ENCODE results near the gene CASQ2.
A peak's percentile ranks its signal among the peaks of the same experiment; 100 is the strongest.

Gene CASQ2

DNA sequence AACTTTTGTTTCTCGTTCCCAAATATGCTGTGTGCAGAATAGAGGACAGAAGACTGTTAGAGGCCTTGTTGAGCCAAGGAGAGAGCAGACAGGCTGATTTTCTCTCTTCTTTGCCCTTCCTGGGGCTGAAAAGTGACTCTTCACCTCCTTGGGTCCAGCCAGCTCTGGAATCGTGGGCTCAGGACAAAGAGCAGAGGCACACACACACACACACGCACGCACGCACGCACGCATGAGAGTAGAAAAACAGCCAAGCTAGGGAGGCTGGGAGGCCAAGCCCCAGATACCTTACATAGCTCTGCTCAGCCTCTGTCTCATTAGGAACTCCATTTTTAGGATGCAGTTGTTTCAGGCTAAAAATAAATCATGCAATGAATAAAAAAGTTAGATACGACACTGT, at the start of gene CASQ2:
Gene CASQ2 (minus strand): TSS at position 166 of the 400 bp plus-strand sequence. CDS start 173 bp downstream, outside the sequence.
- no peak for DNase-seq (ENCODE audit: low spot score)

GRCh38 chr1:115815694-115816093, 47.2 kb upstream of the CASQ2 start:
- no peak for DNase-seq (ENCODE audit: low spot score)

- no peak for DNase-seq (ENCODE audit: low spot score)
Observed at GRCh38 chr1:115814685-115815398, 46.3 kb upstream of the CASQ2 start.

GRCh38 chr1:115813727-115814126, 45.2 kb upstream of the CASQ2 start:
- DNase-seq (ENCODE audit: low spot score), result no peak

DNA sequence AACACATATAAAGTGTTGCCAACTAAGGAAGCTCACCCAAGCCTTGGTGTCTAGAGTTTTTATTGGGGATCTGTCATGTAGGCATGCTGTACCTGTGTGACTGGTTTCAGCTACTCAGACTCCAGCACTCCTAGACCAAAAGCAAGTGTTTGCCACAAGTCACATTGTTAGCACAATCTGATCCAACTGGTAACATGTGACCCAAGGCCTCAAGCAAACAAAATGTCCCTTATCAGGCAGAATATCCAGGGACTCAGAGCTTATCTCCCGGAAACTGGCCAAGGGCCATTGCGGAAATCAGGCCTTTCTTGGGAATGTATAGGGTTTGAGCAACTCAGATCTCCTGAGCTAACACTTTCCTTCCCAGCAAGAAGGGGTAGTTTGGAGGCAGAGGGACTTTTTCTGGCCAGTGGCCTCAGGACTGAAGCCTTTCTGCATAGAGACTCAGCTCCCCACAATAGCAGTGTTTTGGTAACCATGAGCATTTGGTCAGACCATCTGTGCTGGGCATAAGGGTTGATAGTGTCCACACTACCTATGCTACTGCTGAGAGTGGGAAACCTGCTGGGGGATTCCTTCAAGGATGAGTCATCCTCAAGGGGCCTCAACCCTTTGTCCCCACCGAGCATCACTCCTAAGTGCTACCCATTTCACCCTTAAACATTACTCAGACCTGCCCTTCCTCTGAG, 42.8 kb upstream of the CASQ2 start:
- DNase-seq (ENCODE audit: low spot score), result peak; percentile 56

GRCh38 chr1:115810609-115811008, 42.1 kb upstream of the CASQ2 start:
- DNase-seq (ENCODE audit: low spot score), result no peak

DNA sequence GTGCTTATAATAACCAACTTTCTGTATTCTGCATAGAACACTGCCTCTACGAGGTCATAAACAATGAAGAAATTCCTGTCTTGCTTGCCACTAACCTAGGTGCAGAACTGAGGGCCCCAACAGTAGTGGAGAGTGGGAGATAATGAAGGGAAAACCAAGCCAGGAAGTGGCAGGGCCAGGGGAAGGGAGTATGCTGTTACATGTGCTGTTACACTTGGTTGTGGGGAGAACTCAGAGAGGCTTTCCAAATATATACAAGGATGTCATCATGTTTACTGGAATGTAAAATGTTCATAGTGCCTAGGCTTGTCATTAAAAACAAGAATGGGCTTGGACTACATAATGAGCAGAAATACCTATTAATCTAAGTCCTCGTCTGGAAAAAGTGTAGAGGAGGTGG, 41.3 kb upstream of the CASQ2 start:
- no peak for DNase-seq (ENCODE audit: low spot score)

- DNase-seq (ENCODE audit: low spot score), result no peak
Observed at GRCh38 chr1:115809076-115809475, 40.6 kb upstream of the CASQ2 start.

DNA sequence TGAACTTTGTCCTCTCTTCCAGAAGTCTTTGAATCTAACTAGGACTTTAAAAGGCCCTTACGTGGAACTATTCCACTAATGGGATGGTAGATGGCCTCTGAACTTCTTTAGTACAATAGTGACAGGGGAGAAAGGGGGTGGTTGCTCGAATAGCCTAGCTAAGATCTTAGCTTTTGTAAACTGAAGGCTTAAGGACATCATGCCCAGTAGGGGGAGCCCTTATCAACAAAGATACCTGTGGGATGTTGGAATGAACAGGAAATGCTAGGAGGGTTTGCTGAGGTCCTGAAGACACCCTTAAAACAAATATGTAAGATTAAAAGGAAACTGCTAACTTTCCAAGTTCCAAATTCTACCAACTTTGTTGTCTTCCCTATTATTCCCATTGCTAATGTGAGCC, 39.2 kb upstream of the CASQ2 start:
- peak; percentile 80 for DNase-seq (ENCODE audit: low spot score)

- no peak for DNase-seq (ENCODE audit: low spot score)
Observed at GRCh38 chr1:115805597-115805996, 37.1 kb upstream of the CASQ2 start.

GRCh38 chr1:115802416-115802815, 33.9 kb upstream of the CASQ2 start:
- DNase-seq (ENCODE audit: low spot score), result no peak

DNA sequence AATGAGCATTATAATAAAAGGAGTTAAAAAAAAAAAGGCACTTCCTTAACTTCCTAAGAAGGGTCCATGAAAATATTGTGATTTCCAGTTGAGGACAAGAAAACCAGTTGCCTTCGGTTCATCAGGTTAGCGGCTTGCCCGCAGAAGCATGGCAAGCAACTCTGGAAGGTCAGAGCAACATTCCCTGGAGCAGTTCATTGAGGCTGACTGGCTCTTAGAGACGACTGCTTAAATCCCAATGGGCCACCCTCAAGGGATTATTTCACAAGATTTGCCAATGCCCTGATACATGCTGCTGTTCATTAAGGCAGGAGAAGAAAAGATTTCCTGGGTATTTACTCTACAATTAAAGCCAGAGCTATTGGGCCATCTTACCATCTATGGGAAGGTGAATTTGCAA, 29.0 kb upstream of the CASQ2 start:
- DNase-seq (ENCODE audit: low spot score), result no peak

DNA sequence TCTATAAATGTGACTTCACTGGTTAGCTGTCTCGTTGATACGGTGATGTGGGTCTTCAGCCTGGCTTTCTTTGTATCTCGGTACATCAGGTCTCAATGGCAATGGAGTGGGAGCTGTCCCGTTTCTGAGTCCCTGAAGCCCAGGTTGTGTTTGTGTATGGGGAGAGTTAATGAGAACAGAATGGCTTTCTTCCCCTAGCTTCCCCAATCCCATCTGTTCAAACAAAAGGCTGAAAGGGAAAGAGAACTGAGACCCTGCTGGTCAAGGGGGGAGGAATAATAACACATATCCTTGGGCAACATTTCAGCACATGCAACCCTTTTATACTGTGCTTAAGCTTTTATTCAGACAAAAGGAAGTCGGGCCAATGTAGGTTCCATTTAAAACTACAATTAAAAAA, 28.4 kb upstream of the CASQ2 start:
- DNase-seq (ENCODE audit: low spot score), result no peak

DNA sequence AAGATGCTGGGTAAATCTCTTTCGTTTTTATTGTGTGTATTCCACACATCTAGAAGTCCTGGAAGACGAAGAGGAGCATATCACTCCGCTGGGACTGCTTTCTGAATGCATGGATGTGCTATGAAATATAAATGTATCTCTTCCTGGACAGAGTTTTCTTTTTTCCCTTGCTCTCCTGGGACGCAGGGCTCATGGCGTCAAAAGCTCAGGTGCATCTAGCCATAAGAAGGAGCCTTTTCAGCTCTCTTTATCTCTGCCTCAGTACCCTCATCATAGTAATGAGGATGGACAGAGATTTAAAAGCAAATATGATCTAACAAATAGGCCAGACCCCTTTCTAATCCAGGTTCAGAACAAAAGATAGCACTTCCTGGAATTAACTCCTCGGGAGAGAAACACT, 27.5 kb upstream of the CASQ2 start:
- DNase-seq (ENCODE audit: low spot score), result no peak

DNA sequence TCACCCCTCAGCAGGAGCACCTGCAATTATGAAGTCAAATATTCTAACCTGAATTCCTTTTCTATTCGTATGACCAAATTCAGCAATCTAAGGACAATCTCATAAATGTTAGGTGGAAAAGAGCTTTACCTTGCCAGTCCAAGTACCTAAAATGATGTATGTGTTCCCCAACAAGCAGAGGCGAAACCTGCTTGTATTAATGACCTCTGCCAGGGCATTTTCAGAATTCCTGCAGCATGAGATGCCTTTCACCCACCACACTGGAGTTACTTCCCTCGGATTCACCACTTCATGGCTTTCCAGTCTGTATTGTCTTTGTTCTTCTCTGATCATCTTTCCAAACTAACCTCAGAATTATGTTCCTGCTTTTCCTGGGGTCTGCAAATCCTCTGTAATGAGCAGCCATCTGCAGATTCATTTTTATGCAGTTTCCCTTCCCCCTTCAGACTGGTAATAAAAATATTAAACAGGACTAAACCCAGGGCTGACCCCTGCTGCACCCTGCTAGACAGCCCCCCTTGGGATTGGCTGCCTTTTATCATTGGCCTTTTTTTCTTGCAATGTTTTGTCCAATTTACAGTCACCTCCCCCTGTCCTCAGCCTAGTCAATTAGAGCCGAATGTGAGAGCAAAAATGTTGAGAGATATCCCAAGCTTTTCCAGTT, 26.6 kb upstream of the CASQ2 start:
- no peak for DNase-seq (ENCODE audit: low spot score)

- no peak for DNase-seq (ENCODE audit: low spot score)
Observed at GRCh38 chr1:115793162-115793561, 24.6 kb upstream of the CASQ2 start.

DNA sequence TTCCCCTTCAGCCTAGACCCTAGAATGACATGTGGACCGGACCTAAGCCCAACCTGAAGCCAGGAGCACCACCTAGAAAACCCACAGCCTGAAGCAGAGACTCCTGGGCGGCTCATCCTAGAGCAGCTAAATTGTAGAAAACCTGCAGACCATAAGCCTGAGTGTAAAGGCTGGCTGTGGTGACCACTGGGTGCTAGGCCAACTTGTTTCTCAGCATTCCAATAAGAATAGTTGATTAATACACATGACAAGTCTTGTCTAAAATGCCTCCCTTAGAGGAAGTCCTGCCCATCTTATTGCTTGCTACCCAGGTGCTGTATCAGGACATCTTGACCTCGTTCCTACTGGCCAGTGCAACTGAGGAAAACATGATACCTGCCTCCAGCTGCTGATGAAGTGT, 23.3 kb upstream of the CASQ2 start:
- no peak for DNase-seq (ENCODE audit: low spot score)

- DNase-seq (ENCODE audit: low spot score), result no peak
Observed at GRCh38 chr1:115790846-115791245, 22.3 kb upstream of the CASQ2 start.

DNA sequence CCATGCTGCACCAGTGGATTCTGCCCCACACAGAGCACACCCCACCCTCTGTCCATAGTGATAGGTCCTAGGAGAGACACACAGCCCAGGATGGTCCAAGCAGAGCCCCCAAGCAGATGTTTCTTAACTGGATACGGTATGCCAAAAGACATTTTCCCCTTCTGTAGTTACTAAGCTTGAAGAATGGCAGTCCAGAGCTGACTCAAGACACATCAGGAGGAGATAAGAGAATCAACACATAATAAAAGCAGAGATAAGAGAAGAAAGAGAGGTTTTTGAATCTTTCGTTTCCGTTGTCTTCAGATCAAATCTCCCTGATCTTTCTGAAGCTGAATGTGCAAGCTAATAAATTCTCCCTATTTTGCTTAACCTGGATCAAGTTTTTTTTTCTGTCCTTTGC, 21.8 kb upstream of the CASQ2 start:
- no peak for DNase-seq (ENCODE audit: low spot score)

- DNase-seq (ENCODE audit: low spot score), result no peak
Observed at GRCh38 chr1:115783311-115783710, 14.8 kb upstream of the CASQ2 start.

DNA sequence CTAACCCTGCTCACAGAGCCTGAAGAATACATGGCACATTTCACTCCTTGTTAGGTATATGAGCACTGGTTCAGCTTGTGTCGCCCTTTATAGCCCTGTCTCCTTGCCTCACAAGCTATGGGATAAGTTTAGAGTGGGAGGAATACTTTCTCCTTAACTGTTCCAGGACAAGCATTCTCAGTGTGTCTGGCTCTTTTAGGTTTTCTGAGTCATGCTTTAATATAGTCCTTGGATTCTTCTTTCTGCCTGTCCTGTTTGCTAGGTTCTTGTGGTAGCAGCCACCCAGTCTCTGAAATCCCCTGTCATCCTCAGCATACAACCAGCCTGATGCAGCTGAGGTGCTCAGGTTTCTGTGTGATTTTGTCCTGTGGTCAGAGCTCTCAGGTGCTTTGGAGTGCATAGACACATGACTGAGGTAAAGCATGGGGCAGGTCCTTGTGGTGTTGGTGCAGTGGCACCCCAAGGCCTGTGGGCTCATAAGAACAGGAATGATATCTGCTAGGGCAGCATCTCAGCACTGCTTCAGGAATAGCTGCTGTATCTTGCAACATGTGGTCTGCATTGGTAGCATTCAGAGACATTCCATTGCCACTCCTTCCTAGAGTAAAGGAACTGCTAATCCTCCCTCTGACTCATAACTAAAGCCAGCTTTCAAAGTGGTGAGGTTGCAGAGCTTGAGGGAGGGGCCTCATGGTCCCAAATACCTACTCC, 14.2 kb upstream of the CASQ2 start:
- no peak for DNase-seq (ENCODE audit: low spot score)

DNA sequence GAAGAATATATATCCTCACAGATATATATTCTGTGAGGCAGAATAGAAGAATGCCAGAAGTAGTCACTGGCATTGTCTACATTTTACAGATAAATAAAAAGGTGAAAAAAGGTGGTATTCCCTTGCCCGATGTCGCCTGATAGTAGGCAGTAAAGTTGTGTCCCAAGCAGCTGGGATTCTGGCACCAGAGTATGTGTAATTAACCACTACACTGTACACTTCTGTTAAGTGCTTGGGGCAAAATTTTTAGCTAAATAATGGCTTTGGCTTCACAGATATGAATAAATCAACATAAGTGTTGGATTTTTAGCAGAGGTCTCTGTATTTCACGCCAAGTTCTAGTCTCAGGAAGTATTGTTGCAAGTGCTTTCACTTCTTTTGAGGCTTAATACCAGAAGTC, 13.3 kb upstream of the CASQ2 start:
- no peak for DNase-seq (ENCODE audit: low spot score)

GRCh38 chr1:115781343-115781742, 12.8 kb upstream of the CASQ2 start:
- no peak for DNase-seq (ENCODE audit: low spot score)

All from cerebellar cortex (tissue), 1 donor.